Stimulated activated CD8-positive, alpha-beta memory T cell treated with anti-CD3 and anti-CD28 coated beads, Interleukin-12 subunit alpha, Interleukin-12 subunit beta, amount 100 ng/mL, for 24 hours (primary cell): ENCODE measurements around the gene RNF31.

Experiments used
- DNase-seq: peaks from one replicate; pipeline ENCODE4 v3.0.0-alpha.2; 2020; ENCODE audit errors: extremely low read depth

RNF31 gene

GRCh38 chr14:24159777-24160498 lies 12.6 kb downstream of the RNF31 start:
- DNase-seq, result no peak

- no peak for DNase-seq
Measured at GRCh38 chr14:24160499-24160849, 13.2 kb downstream of the RNF31 start.

GRCh38 chr14:24160850-24161804 lies 13.8 kb downstream of the RNF31 start, which contains the start of gene IRF9:
Gene IRF9 (plus strand): TSS chr14:24161265. CDS start chr14:24162145, 880 bp downstream.
- DNase-seq, result peak; percentile 84

GRCh38 chr14:24162093-24162492 lies 14.8 kb downstream of the RNF31 start:
- no peak for DNase-seq

- DNase-seq, result no peak
Measured at GRCh38 chr14:24164518-24164991, 17.3 kb downstream of the RNF31 start.

- DNase-seq, result no peak
Measured at GRCh38 chr14:24165785-24166184, 18.5 kb downstream of the RNF31 start.

- DNase-seq, result no peak
Measured at GRCh38 chr14:24167469-24168114, 20.3 kb downstream of the RNF31 start.

- DNase-seq, result peak; percentile 41
Measured at GRCh38 chr14:24171422-24172260, 24.3 kb downstream of the RNF31 start, which contains the start of gene REC8. Gene REC8 (plus strand): TSS chr14:24172080. CDS start chr14:24172553, 473 bp downstream.

GRCh38 chr14:24172261-24172860 lies 25.1 kb downstream of the RNF31 start:
- DNase-seq, result no peak

- no peak for DNase-seq
Measured at GRCh38 chr14:24172871-24173281, 25.6 kb downstream of the RNF31 start.

- DNase-seq, result no peak
Measured at GRCh38 chr14:24176599-24176998, 29.3 kb downstream of the RNF31 start.

GRCh38 chr14:24177041-24177825 lies 29.9 kb downstream of the RNF31 start:
- no peak for DNase-seq

GRCh38 chr14:24177891-24178290 lies 30.6 kb downstream of the RNF31 start:
- no peak for DNase-seq

- DNase-seq, result no peak
Measured at GRCh38 chr14:24178399-24179178, 31.3 kb downstream of the RNF31 start.

GRCh38 chr14:24179294-24179960 lies 32.1 kb downstream of the RNF31 start:
- DNase-seq, result no peak

- DNase-seq, result no peak
Measured at GRCh38 chr14:24179961-24180796, 32.9 kb downstream of the RNF31 start.

GRCh38 chr14:24181371-24182077 lies 34.2 kb downstream of the RNF31 start:
- DNase-seq, result no peak
